ENCODE measurements around the gene CDCA7.

GRCh38 chr2:173415431-173416381, 61.0 kb downstream of the CDCA7 start:
- TF ChIP-seq CTCF (IDR thresholded peaks at IDR 0.05) (no peak), POLR2A (IDR thresholded peaks at IDR 0.05) (no peak)

Data from upper lobe of left lung (tissue), 4 donors.